H1 (cell line): ENCODE results near the gene DNER. TPM values are rescaled to one million over a fixed set of nuclear protein-coding genes. Genes with fewer than 3 reads are reported as not detected.

Source experiments
- CTCF ChIA-PET: fragments of 300-600 bp; sonication (Branson Sonifier 250); formaldehyde crosslinking; loops from one replicate; lab custom pipeline; 2021; ENCODE audit not compliant: partially characterized antibody; lab: Charles Lee
- POLR2A ChIA-PET: fragments of 300-600 bp; sonication (Branson Sonifier 250); formaldehyde crosslinking; loops from one replicate; lab custom pipeline; 2021; ENCODE audit warnings: inconsistent platforms; ENCODE audit not compliant: partially characterized antibody; lab: Charles Lee
- DNase-seq, 2 experiments: peaks; one replicate each; pipeline versions ENCODE4 v3.0.0 to v3.0.0-alpha.2; 2010 to 2022; ENCODE audit warnings: low spot score in 2 of 2, low read depth in 1 of 2, mixed read lengths in 1 of 2
- FAIRE-seq: peaks from 2 replicates; lab custom pipeline; 2011; peaks lifted over from hg19 to GRCh38; lab: Jason Lieb, UNC
- H2AFZ ChIP-seq: 2 replicates; pipeline ENCODE4 v1.8.1; 2012; ENCODE audit warnings: low read length, inconsistent platforms
- H2AK5ac ChIP-seq: 2 replicates; pipeline ENCODE4 v1.6.1; 2013; ENCODE audit warnings: low read depth, low read length
- H2BK120ac ChIP-seq: replicated peaks from 2 replicates; pipeline ENCODE3; 2013; ENCODE audit warnings: low read depth, low read length, inconsistent platforms
- H2BK12ac ChIP-seq: 2 replicates; pipeline ENCODE4 v1.6.1; 2013; ENCODE audit warnings: low read depth, low read length
- H2BK15ac ChIP-seq: 2 replicates; pipeline ENCODE4 v1.6.1; 2013; ENCODE audit warnings: low read length
- H2BK20ac ChIP-seq: 2 replicates; pipeline ENCODE4 v1.6.1; 2013; ENCODE audit warnings: low read length
- H2BK5ac ChIP-seq: 2 replicates; pipeline ENCODE4 v1.6.1; 2013; ENCODE audit warnings: low read depth, low read length
- H3K14ac ChIP-seq: 2 replicates; pipeline ENCODE4 v1.6.1; 2013; ENCODE audit warnings: inconsistent platforms; ENCODE audit not compliant: insufficient read length
- H3K18ac ChIP-seq: 2 replicates; pipeline ENCODE4 v1.6.1; 2013; ENCODE audit warnings: low read length; ENCODE audit errors: extremely low read depth
- H3K23ac ChIP-seq: 2 replicates; pipeline ENCODE4 v1.6.1; 2013; ENCODE audit warnings: inconsistent platforms; ENCODE audit not compliant: insufficient read length
- H3K23me2 ChIP-seq: 2 replicates; pipeline ENCODE4 v1.6.1; 2013; ENCODE audit warnings: low read depth, low read length
- H3K27ac ChIP-seq: 2 replicates; pipeline ENCODE4 v1.6.1; 2011; ENCODE audit warnings: low read depth, low read length, inconsistent platforms
- H3K27me3 ChIP-seq, 4 experiments: replicated peaks in 1 of 4; 1 replicate in 1 of 4; 2 replicates in 3 of 4; pipeline versions ENCODE4 v1.6.1 to v1.8.1; 2011 to 2013; ENCODE audit warnings: low read length in 3 of 4, mild to moderate bottlenecking in 3 of 4, inconsistent platforms in 2 of 4, mixed read lengths in 2 of 4, moderate library complexity in 1 of 4; ENCODE audit not compliant: control insufficient read depth in 3 of 4, insufficient read depth in 3 of 4; ENCODE audit errors: extremely low read depth in 1 of 4
- H3K36me3 ChIP-seq, 4 experiments: 2 replicates each; pipeline versions ENCODE4 v1.6.1 to v1.8.1; 2011 to 2013; ENCODE audit warnings: mild to moderate bottlenecking in 4 of 4, low read length in 3 of 4, moderate library complexity in 2 of 4, control low read depth in 1 of 4, inconsistent platforms in 1 of 4; ENCODE audit not compliant: insufficient read depth in 4 of 4, control insufficient read depth in 2 of 4
- H3K4ac ChIP-seq: replicated peaks from 2 replicates; pipeline ENCODE3; 2013; ENCODE audit warnings: low read length, low read depth, mixed read lengths, inconsistent platforms; ENCODE audit not compliant: insufficient read length
- H3K4me1 ChIP-seq, 4 experiments: replicated peaks in 1 of 4; 1 replicate in 1 of 4; 2 replicates in 3 of 4; pipeline versions ENCODE4 v1.6.1 to v1.8.1; 2011 to 2013; ENCODE audit warnings: low read length in 3 of 4, inconsistent platforms in 2 of 4, mixed read lengths in 1 of 4; ENCODE audit not compliant: insufficient read depth in 4 of 4, control insufficient read depth in 3 of 4
- H3K4me2 ChIP-seq, 2 experiments: 2 replicates each; pipeline versions ENCODE4 v1.6.1 to v1.8.1; 2011 to 2013; ENCODE audit warnings: low read depth in 2 of 2, low read length in 2 of 2, control low read depth in 1 of 2, inconsistent platforms in 1 of 2, mild to moderate bottlenecking in 1 of 2; ENCODE audit not compliant: insufficient read depth in 1 of 2
- H3K4me3 ChIP-seq, 4 experiments: fragments of 200-600, 300-600 bp in 1 of 4; sonication (generic), shearing (Covaris generic), sonication (Bioruptor Twin) in 1 of 4; 2 replicates each; pipeline versions ENCODE4 v1.5.1 to v1.8.1; 2011 to 2016; ENCODE audit warnings: low read length in 4 of 4, low read depth in 3 of 4, control low read depth in 2 of 4, inconsistent platforms in 2 of 4, mild to moderate bottlenecking in 2 of 4, mixed read lengths in 1 of 4, moderate library complexity in 1 of 4; ENCODE audit not compliant: insufficient read depth in 2 of 4; ENCODE audit errors: extremely low read depth in 1 of 4
- H3K56ac ChIP-seq: replicated peaks from 2 replicates; pipeline ENCODE3; 2013; ENCODE audit warnings: low read depth, mild to moderate bottlenecking, mixed read lengths, low read length, inconsistent platforms; ENCODE audit not compliant: insufficient read length
- H3K79me1 ChIP-seq: 2 replicates; pipeline ENCODE4 v1.6.1; 2013; ENCODE audit warnings: low read depth, low read length, control low read depth
- H3K79me2 ChIP-seq, 2 experiments: 2 replicates each; pipeline versions ENCODE4 v1.6.1 to v1.8.1; 2012 to 2013; ENCODE audit warnings: low read length in 2 of 2, mild to moderate bottlenecking in 2 of 2, inconsistent platforms in 1 of 2; ENCODE audit not compliant: insufficient read depth in 2 of 2, control insufficient read depth in 1 of 2
- H3K9ac ChIP-seq, 4 experiments: replicated peaks in 1 of 4; 1 replicate in 1 of 4; 2 replicates in 3 of 4; pipeline versions ENCODE4 v1.6.1 to v1.8.1; 2011 to 2013; ENCODE audit warnings: low read depth in 3 of 4, low read length in 3 of 4, control low read depth in 2 of 4, mild to moderate bottlenecking in 2 of 4, moderate library complexity in 2 of 4, inconsistent platforms in 1 of 4; ENCODE audit errors: extremely low read depth in 1 of 4
- H3K9me3 ChIP-seq, 2 experiments: 2 replicates each; pipeline versions ENCODE4 v1.6.1 to v1.8.1; 2012 to 2013; ENCODE audit warnings: mild to moderate bottlenecking in 2 of 2, moderate library complexity in 2 of 2, control low read depth in 1 of 2, inconsistent platforms in 1 of 2, low read depth in 1 of 2, low read length in 1 of 2, mixed read lengths in 1 of 2; ENCODE audit not compliant: insufficient read depth in 2 of 2
- H4K20me1 ChIP-seq, 2 experiments: replicated peaks in 1 of 2; 2 replicates each; pipeline versions ENCODE3 to v1.8.1; 2011 to 2013; ENCODE audit warnings: inconsistent platforms in 2 of 2, low read length in 2 of 2, mild to moderate bottlenecking in 1 of 2; ENCODE audit not compliant: insufficient read depth in 2 of 2, control insufficient read depth in 1 of 2
- H4K5ac ChIP-seq: 2 replicates; pipeline ENCODE4 v1.6.1; 2013; ENCODE audit warnings: low read length, low read depth, mixed read lengths, inconsistent platforms; ENCODE audit not compliant: insufficient read length
- H4K8ac ChIP-seq: 2 replicates; pipeline ENCODE4 v1.8.0; 2013; ENCODE audit warnings: mild to moderate bottlenecking, moderate library complexity, low read length, inconsistent platforms; ENCODE audit not compliant: insufficient read depth; ENCODE audit errors: extremely low read depth
- H4K91ac ChIP-seq: replicated peaks from 2 replicates; pipeline ENCODE3; 2013; ENCODE audit warnings: low read length, mixed read lengths, inconsistent platforms; ENCODE audit not compliant: insufficient read length
- BACH1 ChIP-seq: IDR thresholded peaks from 2 replicates; pipeline ENCODE4 v1.6.1; 2012; ENCODE audit warnings: low read length, improper control_type of control experiment
- CHD1 ChIP-seq: IDR thresholded peaks from 2 replicates; pipeline ENCODE4 v1.6.1; 2012; ENCODE audit warnings: low read depth, low read length, improper control_type of control experiment
- EGR1 ChIP-seq: IDR thresholded peaks from 2 replicates; pipeline ENCODE4 v1.6.1; 2011; ENCODE audit warnings: low read depth, low read length, borderline replicate concordance
- HDAC2 ChIP-seq, 2 experiments: fragments of 300-600 bp in 1 of 2; sonication (generic) in 1 of 2; IDR thresholded peaks; 2 replicates each; pipeline ENCODE4 v1.6.1; 2011 to 2012; ENCODE audit warnings: low read depth in 2 of 2, low read length in 2 of 2, mild to moderate bottlenecking in 2 of 2, moderate library complexity in 2 of 2, borderline replicate concordance in 1 of 2, inconsistent platforms in 1 of 2
- HDAC6 ChIP-seq: IDR thresholded peaks from one replicate; pipeline ENCODE4 v1.7.1; 2012; ENCODE audit warnings: low read depth, mild to moderate bottlenecking, inconsistent platforms, low read length, moderate library complexity
- KDM1A ChIP-seq: fragments of 200-600, 300-600 bp; sonication (generic); IDR thresholded peaks from 2 replicates; pipeline ENCODE4 v1.7.1; 2016; ENCODE audit warnings: mild to moderate bottlenecking, low read length, borderline replicate concordance
- PHF8 ChIP-seq: fragments of 200-600 bp; sonication (generic); conservative IDR thresholded peaks from 2 replicates; pipeline ENCODE4 v1.7.1; 2012; ENCODE audit warnings: low read depth, mild to moderate bottlenecking, inconsistent platforms, low read length, moderate library complexity
- RFX5 ChIP-seq: IDR thresholded peaks from 2 replicates; pipeline ENCODE4 v1.6.1; 2011; ENCODE audit warnings: low read depth, low read length, improper control_type of control experiment, borderline replicate concordance
- SIRT6 ChIP-seq: IDR thresholded peaks from one replicate; pipeline ENCODE4 v1.7.1; 2012; ENCODE audit warnings: low read length, inconsistent platforms
- SP1 ChIP-seq: IDR thresholded peaks from 2 replicates; pipeline ENCODE4 v1.6.1; 2011; ENCODE audit warnings: low read depth, low read length
- SP4 ChIP-seq: IDR thresholded peaks from 2 replicates; pipeline ENCODE4 v1.6.1; 2012; ENCODE audit warnings: low read length, inconsistent platforms
- SUZ12 ChIP-seq: fragments of 200-600 bp; sonication (generic); IDR thresholded peaks from 2 replicates; pipeline ENCODE4 v1.6.1; 2012; ENCODE audit warnings: mild to moderate bottlenecking, inconsistent platforms, low read length, moderate library complexity, mixed read lengths
- TAF7 ChIP-seq: optimal IDR thresholded peaks from 2 replicates; pipeline ENCODE3; 2011; ENCODE audit warnings: low read depth, mild to moderate bottlenecking, inconsistent platforms, low read length, moderate library complexity, borderline replicate concordance
- TBP ChIP-seq: IDR thresholded peaks from 2 replicates; pipeline ENCODE4 v1.6.1; 2011; ENCODE audit warnings: low read depth, low read length, improper control_type of control experiment
- TEAD4 ChIP-seq: IDR thresholded peaks from 2 replicates; pipeline ENCODE4 v1.6.1; 2012; ENCODE audit warnings: low read depth, low read length, inconsistent platforms, mixed read lengths
- WGBS, 2 experiments: shearing (Covaris generic) in 1 of 2; methylation state at CpG; one replicate each; pipeline versions ENCODE4 v1.1.6 to v1.1.7; 2013 to 2015; ENCODE audit warnings: low lambda C conversion rate in 2 of 2, mixed read lengths in 2 of 2, inconsistent platforms in 1 of 2, low coverage in 1 of 2, missing lambda C conversion rate in 1 of 2; ENCODE audit not compliant: insufficient replicate concordance in 2 of 2, insufficient coverage in 1 of 2, insufficient read length in 1 of 2; ENCODE audit errors: extremely low coverage in 1 of 2, missing lambda C conversion rate in 1 of 2; 5-methylcytosine and 5-hydroxymethylcytosine counted together
- polyA plus RNA-seq, 7 experiments: library from polyadenylated mRNA; depleted of rRNA in 3 of 7; stranded (reverse) in 5 of 7; unstranded in 2 of 7; fragments of >200 nt in 5 of 7; fragments of 200-250 nt in 2 of 7; gene quantifications; 1 replicate in 5 of 7; 2 replicates in 1 of 7; 4 replicates in 1 of 7; pipeline versions ENCODE4 v1.2.1 to v1.2.3, GENCODE V29; 2011 to 2013; ENCODE audit warnings: missing spikeins in 2 of 7, mixed read lengths in 2 of 7
- total RNA-seq: library from RNA; stranded (reverse); fragmentation: NEBNext Ultra II Directional; extraction: Animal tissue kit (Norgen Biotek cat#: 25700); gene quantifications from 2 replicates; pipeline ENCODE4 v1.2.1, GENCODE V29; 2021

DNER gene
- total and polyA plus RNA-seq, 2 of the 8 experiments (the other 6 are each of a cell fraction or from before 2014, with no cell fraction given): 6.8 to 16.3 TPM

DNA sequence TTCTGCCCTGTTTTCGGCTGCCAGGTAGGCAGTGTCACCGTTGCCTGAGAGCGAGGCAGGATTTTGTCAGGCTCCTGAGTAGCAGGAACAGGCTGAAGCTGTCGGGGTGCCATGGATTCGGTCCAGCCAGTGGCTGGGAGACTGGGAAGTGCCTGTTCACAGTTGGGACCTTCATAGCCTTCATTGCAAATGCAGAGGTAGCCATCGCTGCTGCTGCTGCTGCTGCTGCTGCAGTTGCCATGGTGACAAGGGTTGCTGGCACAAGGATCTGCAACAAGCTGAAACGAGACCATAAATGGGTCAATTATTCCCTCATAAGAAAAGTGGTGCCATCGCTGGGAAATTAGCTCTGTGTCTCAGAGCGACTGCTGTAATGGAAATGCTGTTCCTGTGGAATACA lies 122.7 kb downstream of the DNER start:
- Histone ChIP-seq H2BK15ac (no peak overlapping the region), H3K4ac (no peak overlapping the region), H3K9ac (no peak overlapping the region)

More for the DNA sequence above, 122.7 kb downstream of the DNER start:
- Histone ChIP-seq H2BK20ac (no peak overlapping the region), H3K79me1 (no peaks in the 10 kb centered on the region), H3K4me2 (no peak overlapping the region), H4K5ac (no peak overlapping the region), H3K56ac (no peak overlapping the region), H3K4me3 (no peak overlapping the region), H3K9me3 (no peaks in the 10 kb centered on the region), H3K4me1 (peaks cover 0 to 5% (median under 1%) of the 10 kb centered on the region in 4 experiments; a peak in 3 of 7 replicates), H3K23ac (no peak overlapping the region), H4K20me1 (no peaks in the 10 kb centered on the region), H4K8ac (no peak overlapping the region), H2AFZ (no peak overlapping the region), H3K79me2 (no peaks in the 10 kb centered on the region), H3K27ac (no peak overlapping the region), H3K18ac (no peak overlapping the region), H2AK5ac (no peak overlapping the region), H2BK12ac (no peak overlapping the region), H4K91ac (no peak overlapping the region), H3K23me2 (no peaks in the 10 kb centered on the region), H2BK5ac (no peak overlapping the region), H3K14ac (no peak overlapping the region), H3K27me3 (no peaks in the 10 kb centered on the region), H3K36me3 (no peaks in the 10 kb centered on the region), H2BK120ac (no peak overlapping the region)
- POLR2A ChIA-PET: no interaction called here
- TF ChIP-seq SP1 (no peak), CHD1 (no peak), EGR1 (no peak), HDAC2 (IDR thresholded peaks at IDR 0.05; ENCODE audit: borderline replicate concordance in 1 of 2, low read depth in 2 of 2, low read length in 2 of 2) (no peak), SP4 (no peak), PHF8 (no peak), SIRT6 (no peak), HDAC6 (no peak), TAF7 (no peak), RFX5 (no peak), SUZ12 (no peak), TBP (no peak), KDM1A (no peak), TEAD4 (no peak), BACH1 (no peak)
- 88% methylated on average over 9 of the region's 9 CpGs; no CpG with 5 or more reads in 1 of the 2 experiments for WGBS, 2 experiments
- FAIRE-seq: no peak
- no peak for DNase-seq
- CTCF ChIA-PET: interaction anchor here (0.6 to 1.9 kb wide), 5 partner anchors 75 to 903 kb away, joined by 3 to 5 read pairs (median 4); no protein-coding TSS in a partner anchor
